Activated T-helper 1 cell treated with anti-CD3 and anti-CD28 coated beads, Interleukin-2, amount 50 U/mL, for 16 hours (primary cell): ENCODE results near the gene HOOK2.
"Not testable (repeated sequence)": the region's sequence is repeated elsewhere in the genome, so short reads cannot be mapped to it uniquely, and the experiment has no call there.

ENCODE experiments used
- DNase-seq, 2 donors: peaks; one replicate each; pipeline ENCODE4 v3.0.0-alpha.2; 2020; ENCODE audit warnings: low read depth in 1 of 2, low spot score in 1 of 2

Gene HOOK2

GRCh38 chr19:12752056-12752781 is 23.1 kb downstream of the HOOK2 start:
- no peak for DNase-seq

GRCh38 chr19:12751635-12752034 is 23.7 kb downstream of the HOOK2 start, which contains the start of gene BEST2:
TSS of gene BEST2 (plus strand) at chr19:12751791. CDS start at chr19:12752593, 802 bp downstream.
- DNase-seq, result no peak

GRCh38 chr19:12750851-12751250 is 24.5 kb downstream of the HOOK2 start:
- DNase-seq, result no peak

- DNase-seq, result no peak
These were observed 25.3 kb downstream of the HOOK2 start for GRCh38 chr19:12749938-12750521.

- DNase-seq, result no peak
These were observed 26.9 kb downstream of the HOOK2 start for GRCh38 chr19:12748489-12748888.

- no peak for DNase-seq
These were observed 30.0 kb downstream of the HOOK2 start for GRCh38 chr19:12745166-12745897.

GRCh38 chr19:12737835-12738351 is 37.5 kb downstream of the HOOK2 start:
- DNase-seq, result no peak

- peak; percentile 51 to 65 for DNase-seq
These were observed 38.1 kb downstream of the HOOK2 start, which contains the start of gene GET3 for GRCh38 chr19:12736995-12737834. TSS of gene GET3 (plus strand) at chr19:12737497. CDS start at chr19:12737506, 9 bp downstream.

GRCh38 chr19:12733369-12734214 is 41.8 kb downstream of the HOOK2 start:
- DNase-seq, result no peak

GRCh38 chr19:12731337-12731736 is 44.0 kb downstream of the HOOK2 start:
- no peak for DNase-seq

- DNase-seq, result no peak
These were observed 45.3 kb downstream of the HOOK2 start for GRCh38 chr19:12730064-12730463.

GRCh38 chr19:12727745-12728433 is 47.5 kb downstream of the HOOK2 start:
- no peak for DNase-seq

- no peak for DNase-seq
These were observed 48.4 kb downstream of the HOOK2 start for GRCh38 chr19:12726988-12727316.

- not testable (repeated sequence) for DNase-seq
These were observed 49.7 kb downstream of the HOOK2 start for GRCh38 chr19:12725612-12726011.

- DNase-seq, result peak in 1 of 2 donors; percentile 36
These were observed 51.5 kb downstream of the HOOK2 start, which contains the start of gene TNPO2 for GRCh38 chr19:12723641-12724426. TSS of gene TNPO2 (minus strand) at chr19:12723932. CDS start at chr19:12720977, 2,955 bp downstream.

- DNase-seq, result no peak
These were observed 52.0 kb downstream of the HOOK2 start for GRCh38 chr19:12723381-12723640.

GRCh38 chr19:12722566-12723380 is 52.6 kb downstream of the HOOK2 start:
- peak; percentile 83 to 88 for DNase-seq
